ENCODE data around the gene EHD1.

- TF ChIP-seq, protein P1, sequence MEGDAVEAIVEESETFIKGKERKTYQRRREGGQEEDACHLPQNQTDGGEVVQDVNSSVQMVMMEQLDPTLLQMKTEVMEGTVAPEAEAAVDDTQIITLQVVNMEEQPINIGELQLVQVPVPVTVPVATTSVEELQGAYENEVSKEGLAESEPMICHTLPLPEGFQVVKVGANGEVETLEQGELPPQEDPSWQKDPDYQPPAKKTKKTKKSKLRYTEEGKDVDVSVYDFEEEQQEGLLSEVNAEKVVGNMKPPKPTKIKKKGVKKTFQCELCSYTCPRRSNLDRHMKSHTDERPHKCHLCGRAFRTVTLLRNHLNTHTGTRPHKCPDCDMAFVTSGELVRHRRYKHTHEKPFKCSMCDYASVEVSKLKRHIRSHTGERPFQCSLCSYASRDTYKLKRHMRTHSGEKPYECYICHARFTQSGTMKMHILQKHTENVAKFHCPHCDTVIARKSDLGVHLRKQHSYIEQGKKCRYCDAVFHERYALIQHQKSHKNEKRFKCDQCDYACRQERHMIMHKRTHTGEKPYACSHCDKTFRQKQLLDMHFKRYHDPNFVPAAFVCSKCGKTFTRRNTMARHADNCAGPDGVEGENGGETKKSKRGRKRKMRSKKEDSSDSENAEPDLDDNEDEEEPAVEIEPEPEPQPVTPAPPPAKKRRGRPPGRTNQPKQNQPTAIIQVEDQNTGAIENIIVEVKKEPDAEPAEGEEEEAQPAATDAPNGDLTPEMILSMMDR (IDR thresholded peaks at IDR 0.05), result no peak
- TF ChIP-seq POLR2A (IDR thresholded peaks at IDR 0.05), result no peak
Observed at GRCh38 chr11:64814712-64815187, 63.7 kb downstream of the EHD1 start.

Data from testis (tissue), 2 donors.